GM23338 (cell line): ENCODE measurements around the gene ADAM10.

Source experiments
- CREB1 ChIP-seq: fragments of 250-450 bp; sonication (Bioruptor Pico); IDR thresholded peaks from 2 replicates; pipeline ENCODE4 v1.5.0; 2020; ENCODE audit warnings: low read depth, mild to moderate bottlenecking, moderate library complexity
- EZH2 ChIP-seq: fragments of 200-600 bp; sonication (generic); IDR thresholded peaks from one replicate; pipeline ENCODE4 v1.8.0; 2017; ENCODE audit warnings: antibody characterized with exemption, mild to moderate bottlenecking, low read depth; ENCODE audit not compliant: unreplicated experiment
- EZH2phosphoT487 ChIP-seq: fragments of 200-600 bp; sonication (generic); IDR thresholded peaks from one replicate; pipeline ENCODE4 v1.8.1; 2018; ENCODE audit warnings: antibody characterized with exemption; ENCODE audit not compliant: unreplicated experiment
- JUNB ChIP-seq: IDR thresholded peaks from one replicate; pipeline ENCODE4 v1.6.1; 2016; ENCODE audit warnings: antibody characterized with exemption; ENCODE audit not compliant: unreplicated experiment
- NANOG ChIP-seq: IDR thresholded peaks from 2 replicates; pipeline ENCODE4 v1.6.1; 2016; ENCODE audit warnings: antibody characterized with exemption, borderline replicate concordance
- POLR2AphosphoS5 ChIP-seq: IDR thresholded peaks from 2 replicates; pipeline ENCODE4 v1.6.1; 2016; ENCODE audit warnings: antibody characterized with exemption, low read depth
- STAT1 ChIP-seq: IDR thresholded peaks from one replicate; pipeline ENCODE4 v1.6.1; 2016; ENCODE audit warnings: antibody characterized with exemption; ENCODE audit not compliant: unreplicated experiment
- ZNF114 ChIP-seq: fragments of 250-450 bp; sonication (Bioruptor Pico); IDR thresholded peaks from 2 replicates; pipeline ENCODE4 v1.5.0; 2020; ENCODE audit warnings: mild to moderate bottlenecking, moderate library complexity
- ZNF331 ChIP-seq: fragments of 250-450 bp; sonication (Bioruptor Pico); IDR thresholded peaks from 2 replicates; pipeline ENCODE4 v1.5.0; 2020; ENCODE audit warnings: low read depth, mild to moderate bottlenecking, moderate library complexity
- TF ChIP-seq, protein P1 (sequence below), 2 experiments: fragments of 200-600 bp in 1 of 2; sonication (generic) in 1 of 2; conservative IDR thresholded peaks; 2 replicates each; pipeline versions ENCODE4 v1.5.1 to v1.6.1; 2016 to 2017; ENCODE audit warnings: antibody characterized with exemption in 2 of 2, low read depth in 2 of 2, mild to moderate bottlenecking in 2 of 2, moderate library complexity in 1 of 2
- TF ChIP-seq, protein P2 (sequence below): IDR thresholded peaks from one replicate; pipeline ENCODE4 v1.6.1; 2018; ENCODE audit warnings: antibody characterized with exemption; ENCODE audit not compliant: unreplicated experiment
- TF ChIP-seq, protein P3 (sequence below): IDR thresholded peaks from 2 replicates; pipeline ENCODE4 v1.6.1; 2016; ENCODE audit warnings: antibody characterized with exemption
- TF ChIP-seq, protein P4 (sequence below): fragments of 250-450 bp; sonication (Bioruptor Pico); IDR thresholded peaks from 2 replicates; pipeline ENCODE4 v1.5.0; 2020; ENCODE audit warnings: mild to moderate bottlenecking, moderate library complexity

DNA sequence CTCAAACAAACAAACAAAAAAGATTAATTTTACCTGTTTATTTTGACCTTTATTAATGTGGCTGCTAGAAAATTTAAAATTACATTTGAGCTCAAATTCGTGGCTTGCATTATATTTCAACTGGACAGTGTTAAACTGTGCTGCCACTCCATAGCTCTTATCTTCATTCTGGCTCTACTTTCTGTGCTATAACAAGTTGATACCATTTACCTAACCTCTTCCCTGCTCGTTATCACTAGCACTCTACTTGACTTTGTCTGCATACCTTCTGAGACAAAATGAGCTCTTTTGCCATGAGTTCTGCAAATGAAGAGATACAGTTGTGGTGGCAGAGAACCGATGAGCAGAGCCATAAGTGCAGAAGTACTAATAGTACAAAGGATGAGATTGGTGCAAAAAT is 48.0 kb upstream of the ADAM10 start:
- TF ChIP-seq, protein P1, sequence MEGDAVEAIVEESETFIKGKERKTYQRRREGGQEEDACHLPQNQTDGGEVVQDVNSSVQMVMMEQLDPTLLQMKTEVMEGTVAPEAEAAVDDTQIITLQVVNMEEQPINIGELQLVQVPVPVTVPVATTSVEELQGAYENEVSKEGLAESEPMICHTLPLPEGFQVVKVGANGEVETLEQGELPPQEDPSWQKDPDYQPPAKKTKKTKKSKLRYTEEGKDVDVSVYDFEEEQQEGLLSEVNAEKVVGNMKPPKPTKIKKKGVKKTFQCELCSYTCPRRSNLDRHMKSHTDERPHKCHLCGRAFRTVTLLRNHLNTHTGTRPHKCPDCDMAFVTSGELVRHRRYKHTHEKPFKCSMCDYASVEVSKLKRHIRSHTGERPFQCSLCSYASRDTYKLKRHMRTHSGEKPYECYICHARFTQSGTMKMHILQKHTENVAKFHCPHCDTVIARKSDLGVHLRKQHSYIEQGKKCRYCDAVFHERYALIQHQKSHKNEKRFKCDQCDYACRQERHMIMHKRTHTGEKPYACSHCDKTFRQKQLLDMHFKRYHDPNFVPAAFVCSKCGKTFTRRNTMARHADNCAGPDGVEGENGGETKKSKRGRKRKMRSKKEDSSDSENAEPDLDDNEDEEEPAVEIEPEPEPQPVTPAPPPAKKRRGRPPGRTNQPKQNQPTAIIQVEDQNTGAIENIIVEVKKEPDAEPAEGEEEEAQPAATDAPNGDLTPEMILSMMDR (conservative IDR thresholded peaks at IDR 0.05; ENCODE audit: low read depth in 2 of 2): no peak
- TF ChIP-seq POLR2AphosphoS5 (no peak), EZH2 (no peak), EZH2phosphoT487 (no peak), ZNF114 (CRISPR knock-in tag) (no peak), JUNB (no peak), CREB1 (CRISPR knock-in tag) (no peak), STAT1 (no peak), ZNF331 (CRISPR knock-in tag) (no peak), NANOG (no peak)
- TF ChIP-seq, protein P2, sequence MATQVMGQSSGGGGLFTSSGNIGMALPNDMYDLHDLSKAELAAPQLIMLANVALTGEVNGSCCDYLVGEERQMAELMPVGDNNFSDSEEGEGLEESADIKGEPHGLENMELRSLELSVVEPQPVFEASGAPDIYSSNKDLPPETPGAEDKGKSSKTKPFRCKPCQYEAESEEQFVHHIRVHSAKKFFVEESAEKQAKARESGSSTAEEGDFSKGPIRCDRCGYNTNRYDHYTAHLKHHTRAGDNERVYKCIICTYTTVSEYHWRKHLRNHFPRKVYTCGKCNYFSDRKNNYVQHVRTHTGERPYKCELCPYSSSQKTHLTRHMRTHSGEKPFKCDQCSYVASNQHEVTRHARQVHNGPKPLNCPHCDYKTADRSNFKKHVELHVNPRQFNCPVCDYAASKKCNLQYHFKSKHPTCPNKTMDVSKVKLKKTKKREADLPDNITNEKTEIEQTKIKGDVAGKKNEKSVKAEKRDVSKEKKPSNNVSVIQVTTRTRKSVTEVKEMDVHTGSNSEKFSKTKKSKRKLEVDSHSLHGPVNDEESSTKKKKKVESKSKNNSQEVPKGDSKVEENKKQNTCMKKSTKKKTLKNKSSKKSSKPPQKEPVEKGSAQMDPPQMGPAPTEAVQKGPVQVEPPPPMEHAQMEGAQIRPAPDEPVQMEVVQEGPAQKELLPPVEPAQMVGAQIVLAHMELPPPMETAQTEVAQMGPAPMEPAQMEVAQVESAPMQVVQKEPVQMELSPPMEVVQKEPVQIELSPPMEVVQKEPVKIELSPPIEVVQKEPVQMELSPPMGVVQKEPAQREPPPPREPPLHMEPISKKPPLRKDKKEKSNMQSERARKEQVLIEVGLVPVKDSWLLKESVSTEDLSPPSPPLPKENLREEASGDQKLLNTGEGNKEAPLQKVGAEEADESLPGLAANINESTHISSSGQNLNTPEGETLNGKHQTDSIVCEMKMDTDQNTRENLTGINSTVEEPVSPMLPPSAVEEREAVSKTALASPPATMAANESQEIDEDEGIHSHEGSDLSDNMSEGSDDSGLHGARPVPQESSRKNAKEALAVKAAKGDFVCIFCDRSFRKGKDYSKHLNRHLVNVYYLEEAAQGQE: no peak
- TF ChIP-seq, protein P3, sequence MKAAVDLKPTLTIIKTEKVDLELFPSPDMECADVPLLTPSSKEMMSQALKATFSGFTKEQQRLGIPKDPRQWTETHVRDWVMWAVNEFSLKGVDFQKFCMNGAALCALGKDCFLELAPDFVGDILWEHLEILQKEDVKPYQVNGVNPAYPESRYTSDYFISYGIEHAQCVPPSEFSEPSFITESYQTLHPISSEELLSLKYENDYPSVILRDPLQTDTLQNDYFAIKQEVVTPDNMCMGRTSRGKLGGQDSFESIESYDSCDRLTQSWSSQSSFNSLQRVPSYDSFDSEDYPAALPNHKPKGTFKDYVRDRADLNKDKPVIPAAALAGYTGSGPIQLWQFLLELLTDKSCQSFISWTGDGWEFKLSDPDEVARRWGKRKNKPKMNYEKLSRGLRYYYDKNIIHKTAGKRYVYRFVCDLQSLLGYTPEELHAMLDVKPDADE: no peak
- TF ChIP-seq, protein P4, sequence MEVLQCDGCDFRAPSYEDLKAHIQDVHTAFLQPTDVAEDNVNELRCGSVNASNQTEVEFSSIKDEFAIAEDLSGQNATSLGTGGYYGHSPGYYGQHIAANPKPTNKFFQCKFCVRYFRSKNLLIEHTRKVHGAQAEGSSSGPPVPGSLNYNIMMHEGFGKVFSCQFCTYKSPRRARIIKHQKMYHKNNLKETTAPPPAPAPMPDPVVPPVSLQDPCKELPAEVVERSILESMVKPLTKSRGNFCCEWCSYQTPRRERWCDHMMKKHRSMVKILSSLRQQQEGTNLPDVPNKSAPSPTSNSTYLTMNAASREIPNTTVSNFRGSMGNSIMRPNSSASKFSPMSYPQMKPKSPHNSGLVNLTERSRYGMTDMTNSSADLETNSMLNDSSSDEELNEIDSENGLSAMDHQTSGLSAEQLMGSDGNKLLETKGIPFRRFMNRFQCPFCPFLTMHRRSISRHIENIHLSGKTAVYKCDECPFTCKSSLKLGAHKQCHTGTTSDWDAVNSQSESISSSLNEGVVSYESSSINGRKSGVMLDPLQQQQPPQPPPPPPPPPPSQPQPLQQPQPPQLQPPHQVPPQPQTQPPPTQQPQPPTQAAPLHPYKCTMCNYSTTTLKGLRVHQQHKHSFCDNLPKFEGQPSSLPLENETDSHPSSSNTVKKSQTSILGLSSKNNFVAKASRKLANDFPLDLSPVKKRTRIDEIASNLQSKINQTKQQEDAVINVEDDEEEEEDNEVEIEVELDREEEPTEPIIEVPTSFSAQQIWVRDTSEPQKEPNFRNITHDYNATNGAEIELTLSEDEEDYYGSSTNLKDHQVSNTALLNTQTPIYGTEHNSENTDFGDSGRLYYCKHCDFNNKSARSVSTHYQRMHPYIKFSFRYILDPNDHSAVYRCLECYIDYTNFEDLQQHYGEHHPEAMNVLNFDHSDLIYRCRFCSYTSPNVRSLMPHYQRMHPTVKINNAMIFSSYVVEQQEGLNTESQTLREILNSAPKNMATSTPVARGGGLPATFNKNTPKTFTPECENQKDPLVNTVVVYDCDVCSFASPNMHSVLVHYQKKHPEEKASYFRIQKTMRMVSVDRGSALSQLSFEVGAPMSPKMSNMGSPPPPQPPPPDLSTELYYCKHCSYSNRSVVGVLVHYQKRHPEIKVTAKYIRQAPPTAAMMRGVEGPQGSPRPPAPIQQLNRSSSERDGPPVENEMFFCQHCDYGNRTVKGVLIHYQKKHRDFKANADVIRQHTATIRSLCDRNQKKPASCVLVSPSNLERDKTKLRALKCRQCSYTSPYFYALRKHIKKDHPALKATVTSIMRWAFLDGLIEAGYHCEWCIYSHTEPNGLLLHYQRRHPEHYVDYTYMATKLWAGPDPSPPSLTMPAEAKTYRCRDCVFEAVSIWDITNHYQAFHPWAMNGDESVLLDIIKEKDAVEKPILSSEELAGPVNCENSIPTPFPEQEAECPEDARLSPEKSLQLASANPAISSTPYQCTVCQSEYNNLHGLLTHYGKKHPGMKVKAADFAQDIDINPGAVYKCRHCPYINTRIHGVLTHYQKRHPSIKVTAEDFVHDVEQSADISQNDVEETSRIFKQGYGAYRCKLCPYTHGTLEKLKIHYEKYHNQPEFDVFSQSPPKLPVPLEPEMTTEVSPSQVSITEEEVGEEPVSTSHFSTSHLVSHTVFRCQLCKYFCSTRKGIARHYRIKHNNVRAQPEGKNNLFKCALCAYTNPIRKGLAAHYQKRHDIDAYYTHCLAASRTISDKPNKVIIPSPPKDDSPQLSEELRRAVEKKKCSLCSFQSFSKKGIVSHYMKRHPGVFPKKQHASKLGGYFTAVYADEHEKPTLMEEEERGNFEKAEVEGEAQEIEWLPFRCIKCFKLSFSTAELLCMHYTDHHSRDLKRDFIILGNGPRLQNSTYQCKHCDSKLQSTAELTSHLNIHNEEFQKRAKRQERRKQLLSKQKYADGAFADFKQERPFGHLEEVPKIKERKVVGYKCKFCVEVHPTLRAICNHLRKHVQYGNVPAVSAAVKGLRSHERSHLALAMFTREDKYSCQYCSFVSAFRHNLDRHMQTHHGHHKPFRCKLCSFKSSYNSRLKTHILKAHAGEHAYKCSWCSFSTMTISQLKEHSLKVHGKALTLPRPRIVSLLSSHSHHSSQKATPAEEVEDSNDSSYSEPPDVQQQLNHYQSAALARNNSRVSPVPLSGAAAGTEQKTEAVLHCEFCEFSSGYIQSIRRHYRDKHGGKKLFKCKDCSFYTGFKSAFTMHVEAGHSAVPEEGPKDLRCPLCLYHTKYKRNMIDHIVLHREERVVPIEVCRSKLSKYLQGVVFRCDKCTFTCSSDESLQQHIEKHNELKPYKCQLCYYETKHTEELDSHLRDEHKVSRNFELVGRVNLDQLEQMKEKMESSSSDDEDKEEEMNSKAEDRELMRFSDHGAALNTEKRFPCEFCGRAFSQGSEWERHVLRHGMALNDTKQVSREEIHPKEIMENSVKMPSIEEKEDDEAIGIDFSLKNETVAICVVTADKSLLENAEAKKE (CRISPR knock-in tag): no peak
